Measurements from ENCODE around the gene TXLNA. TPM values are rescaled to one million over a fixed set of nuclear protein-coding genes. Genes with fewer than 3 reads are reported as not detected.

TXLNA gene
- polyA plus RNA-seq, 1 experiment, result 38.5 TPM

GRCh38 chr1:32240140-32240951 lies 60.9 kb downstream of the TXLNA start:
- CTCF ChIA-PET, result interaction anchor here (0.9 to 4.3 kb wide), 6 partner anchors 9 to 465 kb away, joined by 3 to 23 read pairs (median 4); partner anchors contain the start of gene MARCKSL1
- POLR2A ChIA-PET, result interaction anchor here (0.6 kb wide), 2 partner anchors 113 to 167 kb away, joined by 3 read pairs; partner anchors contain the start of gene TMEM39B
- no peak for DNase-seq (ENCODE audit: low read depth)
- TF ChIP-seq CTCF (IDR thresholded peaks at IDR 0.05; ENCODE audit: insufficient read depth, low read depth, low read length), result peak; percentile 47
- Histone ChIP-seq H3K4me3 (ENCODE audit: low read depth, low read length) (peak overlapping the region; percentile 59), H3K36me3 (ENCODE audit: control insufficient read depth, insufficient read depth, low read length) (0 out of 2 replicates have a peak, but pooled peaks cover 1% of the 10 kb centered on the region), H3K27me3 (ENCODE audit: control insufficient read depth, insufficient read depth, low read length) (no peaks in the 10 kb centered on the region)

- CTCF ChIA-PET, result interaction anchor here (0.9 to 4.3 kb wide), 7 partner anchors 8 to 465 kb away, joined by 3 to 23 read pairs (median 3); partner anchors contain the start of gene MARCKSL1
- POLR2A ChIA-PET, result interaction anchor here (0.6 kb wide), 2 partner anchors 22 to 114 kb away, joined by 3 to 7 read pairs; no protein-coding TSS in a partner anchor
- DNase-seq (ENCODE audit: low read depth), result no peak
- H3K4me3 ChIP-seq (ENCODE audit: low read depth, low read length), result peak overlapping the region; percentile 59
- 0 out of 2 replicates have a peak, but pooled peaks cover 1% of the 10 kb centered on the region for H3K36me3 ChIP-seq (ENCODE audit: control insufficient read depth, insufficient read depth, low read length)
- H3K27me3 ChIP-seq (ENCODE audit: control insufficient read depth, insufficient read depth, low read length), result no peaks in the 10 kb centered on the region
- peak; percentile 11 for TF ChIP-seq CTCF (IDR thresholded peaks at IDR 0.05; ENCODE audit: insufficient read depth, low read depth, low read length)
These were observed 61.7 kb downstream of the TXLNA start for GRCh38 chr1:32241001-32241763.

- no peak overlapping the region for H3K4me3 ChIP-seq (ENCODE audit: low read depth, low read length)
- H3K27me3 ChIP-seq (ENCODE audit: control insufficient read depth, insufficient read depth, low read length), result no peaks in the 10 kb centered on the region
- CTCF ChIA-PET, result interaction anchor here (4.3 kb wide), 1 partner anchor 27 kb away, joined by 23 read pairs; no protein-coding TSS in a partner anchor
- DNase-seq (ENCODE audit: low read depth), result no peak
- 0 out of 2 replicates have a peak, but pooled peaks cover 1% of the 10 kb centered on the region for H3K36me3 ChIP-seq (ENCODE audit: control insufficient read depth, insufficient read depth, low read length)
- no peak for TF ChIP-seq CTCF (IDR thresholded peaks at IDR 0.05; ENCODE audit: insufficient read depth, low read depth, low read length)
- POLR2A ChIA-PET, result interaction anchor here (0.6 kb wide), 1 partner anchor 32 kb away, joined by 15 read pairs; no protein-coding TSS in a partner anchor
These were observed 62.9 kb downstream of the TXLNA start for GRCh38 chr1:32242341-32242851.

- H3K4me3 ChIP-seq (ENCODE audit: low read depth, low read length), result no peak within 1 kb of the TSS
- no peaks in the 10 kb centered on the region for H3K36me3 ChIP-seq (ENCODE audit: control insufficient read depth, insufficient read depth, low read length)
- no peak for TF ChIP-seq CTCF (IDR thresholded peaks at IDR 0.05; ENCODE audit: insufficient read depth, low read depth, low read length)
- no peaks in the 10 kb centered on the region for H3K27me3 ChIP-seq (ENCODE audit: control insufficient read depth, insufficient read depth, low read length)
- ChIA-PET POLR2A (interaction anchor here (0.8 kb wide), 1 partner anchor 31 kb away, joined by 6 read pairs; no protein-coding TSS in a partner anchor), CTCF (interaction anchor here (0.6 to 3.9 kb wide), 7 partner anchors 11 to 106 kb away, joined by 3 to 35 read pairs (median 3); no protein-coding TSS in a partner anchor)
- peak; percentile 84 for DNase-seq (ENCODE audit: low read depth)
These were observed 67.4 kb downstream of the TXLNA start, which contains the start of gene FAM167B for GRCh38 chr1:32246888-32247273. Gene FAM167B, plus strand, starts transcription at chr1:32247222. Its CDS starts 200 bp downstream, at chr1:32247422.

Measured in BJ (cell line).